Measurements from ENCODE around the gene IFIT1B.

IFIT1B gene

DNA sequence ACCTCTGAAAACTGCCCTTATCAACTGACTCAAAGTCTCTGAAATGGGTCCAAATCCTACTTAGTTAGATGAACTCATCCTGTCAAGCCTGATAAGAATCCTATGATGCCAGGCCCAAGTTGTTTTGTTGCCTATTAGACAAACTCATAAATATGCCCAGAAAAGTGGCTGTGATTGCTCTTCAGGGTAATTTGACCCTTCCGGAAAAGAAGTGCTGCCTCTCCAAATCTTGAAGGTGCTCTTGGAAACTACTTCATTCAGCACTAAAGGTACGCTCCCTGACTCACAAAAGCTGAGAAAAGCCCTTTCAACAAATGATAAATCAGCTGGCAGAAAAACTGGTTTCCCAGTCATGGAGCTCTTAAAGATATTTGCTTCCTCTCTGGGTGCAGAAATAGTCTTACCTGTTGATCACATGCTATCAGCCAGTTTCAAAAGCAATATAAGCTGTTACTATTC is 43.2 kb downstream of the IFIT1B start:
- Histone ChIP-seq H3K4me1 (ENCODE audit: control insufficient read depth, low read depth, low read length) (peaks cover 9% of the 10 kb centered on the region), H3K36me3 (ENCODE audit: control insufficient read depth, low read depth, low read length) (no peaks in the 10 kb centered on the region), H3K27me3 (ENCODE audit: control insufficient read depth, insufficient read depth, low read length) (peaks cover 6% of the 10 kb centered on the region), H3K9me3 (ENCODE audit: control insufficient read depth, low read depth, low read length) (no peaks in the 10 kb centered on the region), H3K9ac (ENCODE audit: low read length) (no peak overlapping the region), H3K27ac (ENCODE audit: low read length) (no peak overlapping the region), H3K4me3 (ENCODE audit: low read length) (no peak overlapping the region)

DNA sequence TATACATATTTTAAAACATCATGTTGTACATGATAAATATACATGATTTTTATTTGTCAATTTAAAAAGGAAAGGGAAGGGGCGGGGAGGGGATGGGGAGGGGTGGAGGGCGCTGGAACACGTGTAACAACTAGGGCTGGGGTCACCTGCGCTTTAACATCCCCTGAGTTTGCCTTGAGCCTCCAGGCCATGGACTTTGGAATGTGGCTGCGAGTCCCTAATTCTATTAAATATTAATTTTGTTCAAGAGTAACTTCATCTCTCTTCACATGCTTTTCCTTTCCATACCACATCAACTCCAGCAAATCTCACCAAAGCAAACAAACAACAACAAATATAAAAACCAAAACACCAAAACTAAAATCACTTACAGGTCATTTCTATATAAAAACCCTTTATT is 47.1 kb downstream of the IFIT1B start:
- Histone ChIP-seq H3K9ac (ENCODE audit: low read length) (no peak overlapping the region), H3K4me1 (ENCODE audit: control insufficient read depth, low read depth, low read length) (peaks cover 6% of the 10 kb centered on the region), H3K27me3 (ENCODE audit: control insufficient read depth, insufficient read depth, low read length) (no peaks in the 10 kb centered on the region), H3K9me3 (ENCODE audit: control insufficient read depth, low read depth, low read length) (no peaks in the 10 kb centered on the region), H3K4me3 (ENCODE audit: low read length) (no peak overlapping the region), H3K36me3 (ENCODE audit: control insufficient read depth, low read depth, low read length) (no peaks in the 10 kb centered on the region), H3K27ac (ENCODE audit: low read length) (no peak overlapping the region)

DNA sequence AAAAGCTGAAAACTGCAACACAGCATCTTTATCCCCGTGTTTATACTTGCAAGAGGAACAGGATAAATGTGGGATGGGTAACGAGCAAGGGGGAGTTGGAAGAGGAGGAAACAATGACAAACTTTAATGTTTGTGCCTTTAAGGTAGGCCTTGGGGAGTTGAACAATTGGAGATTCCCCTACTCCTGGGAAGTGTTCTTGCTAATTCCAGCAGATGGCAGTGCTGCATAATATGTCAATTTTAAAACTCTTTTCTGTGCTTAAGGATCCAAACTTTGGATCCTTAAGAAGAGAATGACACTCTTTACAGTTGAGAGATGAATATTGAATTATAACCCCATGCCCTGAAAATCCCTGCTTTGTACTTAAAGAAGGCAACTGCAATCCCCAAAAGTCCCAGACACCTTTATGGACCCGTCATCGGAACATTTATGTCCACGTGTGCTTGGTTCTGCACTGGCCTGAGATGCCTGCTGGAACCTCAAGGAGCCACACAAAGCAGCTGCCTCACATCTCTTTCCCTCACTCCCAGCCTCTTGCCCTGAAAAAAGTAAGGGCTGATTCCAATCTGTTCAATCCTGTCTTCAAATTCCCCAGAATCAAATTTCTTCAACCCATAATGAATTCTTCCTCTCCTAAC is 48.5 kb downstream of the IFIT1B start:
- H3K9ac ChIP-seq (ENCODE audit: low read length): no peak overlapping the region
- H3K36me3 ChIP-seq (ENCODE audit: control insufficient read depth, low read depth, low read length): no peaks in the 10 kb centered on the region
- H3K9me3 ChIP-seq (ENCODE audit: control insufficient read depth, low read depth, low read length): no peaks in the 10 kb centered on the region
- no peak overlapping the region for H3K27ac ChIP-seq (ENCODE audit: low read length)
- H3K4me1 ChIP-seq (ENCODE audit: control insufficient read depth, low read depth, low read length): peaks cover 6% of the 10 kb centered on the region
- no peaks in the 10 kb centered on the region for H3K27me3 ChIP-seq (ENCODE audit: control insufficient read depth, insufficient read depth, low read length)
- H3K4me3 ChIP-seq (ENCODE audit: low read length): no peak overlapping the region

DNA sequence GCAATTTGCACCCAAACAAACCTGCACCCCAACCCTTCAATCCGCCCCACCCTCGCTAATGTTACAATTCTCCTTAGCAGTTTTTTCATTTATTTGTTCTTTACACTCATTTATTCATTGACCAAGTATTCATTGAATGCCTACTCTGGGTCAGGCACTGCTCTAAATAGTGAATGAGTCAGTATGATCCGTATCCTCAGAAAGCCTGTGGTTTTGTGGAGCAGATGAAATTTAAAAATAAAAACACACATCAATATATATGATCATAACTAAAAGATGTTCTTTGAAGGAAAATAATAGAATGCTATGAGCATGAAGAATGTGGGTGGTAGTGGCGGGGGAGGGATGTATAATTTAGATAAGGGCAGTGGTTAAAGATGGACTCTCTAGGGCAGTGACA is 49.8 kb downstream of the IFIT1B start:
- Histone ChIP-seq H3K27ac (ENCODE audit: low read length) (no peak overlapping the region), H3K4me1 (ENCODE audit: control insufficient read depth, low read depth, low read length) (peaks cover 6% of the 10 kb centered on the region), H3K9ac (ENCODE audit: low read length) (no peak overlapping the region), H3K27me3 (ENCODE audit: control insufficient read depth, insufficient read depth, low read length) (no peaks in the 10 kb centered on the region), H3K4me3 (ENCODE audit: low read length) (no peak overlapping the region), H3K9me3 (ENCODE audit: control insufficient read depth, low read depth, low read length) (no peaks in the 10 kb centered on the region), H3K36me3 (ENCODE audit: control insufficient read depth, low read depth, low read length) (no peaks in the 10 kb centered on the region)

DNA sequence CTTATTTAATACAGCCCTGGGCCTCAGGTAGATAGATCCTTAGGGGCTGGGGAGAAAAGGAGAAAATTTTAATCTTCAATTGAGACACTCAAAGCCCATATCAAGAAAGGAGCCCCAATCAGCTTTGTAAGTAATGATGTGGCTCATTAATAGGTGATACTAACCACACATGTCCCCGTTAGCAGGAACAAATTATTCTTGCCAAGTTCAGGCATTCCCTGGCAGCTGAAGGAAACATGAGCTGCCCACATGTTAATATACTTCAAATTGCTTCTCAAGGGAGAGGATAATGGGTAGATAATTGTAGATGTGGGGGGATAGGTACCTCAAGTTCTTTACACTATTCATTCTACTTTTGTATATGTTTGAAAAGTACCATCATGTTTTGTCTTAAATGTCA is 51.0 kb downstream of the IFIT1B start:
- no peaks in the 10 kb centered on the region for H3K36me3 ChIP-seq (ENCODE audit: control insufficient read depth, low read depth, low read length)
- H3K4me3 ChIP-seq (ENCODE audit: low read length): no peak overlapping the region
- no peak overlapping the region for H3K27ac ChIP-seq (ENCODE audit: low read length)
- peaks cover 6% of the 10 kb centered on the region for H3K4me1 ChIP-seq (ENCODE audit: control insufficient read depth, low read depth, low read length)
- H3K27me3 ChIP-seq (ENCODE audit: control insufficient read depth, insufficient read depth, low read length): no peaks in the 10 kb centered on the region
- no peak overlapping the region for H3K9ac ChIP-seq (ENCODE audit: low read length)
- H3K9me3 ChIP-seq (ENCODE audit: control insufficient read depth, low read depth, low read length): no peaks in the 10 kb centered on the region

DNA sequence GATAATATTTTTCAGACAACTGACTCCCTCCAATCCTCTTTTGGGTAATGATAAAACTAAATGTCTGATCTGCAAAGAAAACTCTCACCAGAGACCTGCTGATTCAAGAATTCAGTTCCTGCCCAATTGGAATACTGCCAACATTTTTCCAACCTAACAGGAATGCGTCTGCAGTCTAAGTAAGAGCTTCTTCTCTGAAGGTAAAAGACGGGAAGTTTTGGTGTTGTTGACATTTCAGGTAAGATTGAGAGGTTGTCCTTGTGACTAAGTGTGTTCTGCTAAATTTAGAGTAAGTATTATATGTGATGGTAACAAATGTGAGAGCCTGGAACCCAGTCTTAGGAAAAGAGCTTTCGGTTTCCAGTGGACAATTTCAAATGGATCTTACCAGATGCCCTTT is 54.1 kb downstream of the IFIT1B start:
- no peaks in the 10 kb centered on the region for H3K9me3 ChIP-seq (ENCODE audit: control insufficient read depth, low read depth, low read length)
- peaks cover 14% of the 10 kb centered on the region for H3K4me1 ChIP-seq (ENCODE audit: control insufficient read depth, low read depth, low read length)
- no peak overlapping the region for H3K27ac ChIP-seq (ENCODE audit: low read length)
- H3K36me3 ChIP-seq (ENCODE audit: control insufficient read depth, low read depth, low read length): no peaks in the 10 kb centered on the region
- no peak overlapping the region for H3K4me3 ChIP-seq (ENCODE audit: low read length)
- no peaks in the 10 kb centered on the region for H3K27me3 ChIP-seq (ENCODE audit: control insufficient read depth, insufficient read depth, low read length)
- no peak overlapping the region for H3K9ac ChIP-seq (ENCODE audit: low read length)

Data from iPS-18a (cell line).